ENCODE results near the gene ENTREP1. TPM values are rescaled to one million over a fixed set of nuclear protein-coding genes. Genes with fewer than 3 reads are reported as not detected.

ENTREP1 gene
- total and polyA plus RNA-seq, 4 donors = 0.07 to 0.33 (median 0.12) TPM

DNA sequence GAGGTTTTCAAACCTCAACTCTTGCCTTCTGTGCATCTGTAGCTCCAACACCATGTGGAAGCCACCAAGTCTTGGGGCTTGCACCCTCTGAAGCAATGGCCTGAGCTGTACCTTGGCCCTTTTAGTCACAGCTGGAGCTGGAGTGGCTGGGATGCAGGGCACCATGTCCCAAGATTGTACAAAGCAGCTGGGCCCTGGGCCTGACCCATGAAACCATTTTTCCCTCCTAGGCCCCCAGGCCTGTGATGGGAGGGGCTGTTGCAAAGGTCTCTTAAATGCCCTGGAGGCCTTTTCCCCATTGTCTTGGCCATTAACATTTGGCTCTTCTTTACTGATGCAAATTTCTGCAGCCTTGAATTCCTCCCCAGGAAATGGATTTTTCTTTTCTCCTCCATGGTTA is 11.8 kb upstream of the ENTREP1 start:
- Histone ChIP-seq H3K27ac (ENCODE audit: low read depth in 1 of 2, low read length in 2 of 2) (no peak overlapping the region), H3K36me3 (ENCODE audit: control insufficient read depth in 4 of 4, insufficient read depth in 3 of 4, low read depth in 1 of 4, low read length in 3 of 4) (no peaks in the 10 kb centered on the region), H3K4me3 (ENCODE audit: low read depth in 1 of 3, low read length in 3 of 3) (no peak overlapping the region), H3K9ac (ENCODE audit: low read depth in 1 of 2, low read length in 2 of 2) (no peak overlapping the region), H3K9me3 (ENCODE audit: control insufficient read depth in 4 of 4, low read length in 3 of 4) (peaks cover 0 to 12% (median 3%) of the 10 kb centered on the region in 4 donors), H3K4me1 (ENCODE audit: control insufficient read depth in 4 of 4, insufficient read depth in 4 of 4, low read length in 3 of 4) (no peaks in the 10 kb centered on the region), H3K27me3 (ENCODE audit: control insufficient read depth in 4 of 4, insufficient read depth in 4 of 4, low read length in 3 of 4) (no peaks in the 10 kb centered on the region)
- no peak for DNase-seq (ENCODE audit: low spot score)
- TF ChIP-seq NR2F2 (IDR thresholded peaks at IDR 0.05) (no peak), GABPA (IDR thresholded peaks at IDR 0.05 in 1 of 2, conservative IDR thresholded peaks at IDR 0.05 in 1 of 2) (no peak), JUND (IDR thresholded peaks at IDR 0.05) (no peak), TAF1 (conservative IDR thresholded peaks at IDR 0.05) (no peak), HNF4A (conservative IDR thresholded peaks at IDR 0.05) (no peak), FOXA1 (IDR thresholded peaks at IDR 0.05) (no peak), HNF4G (IDR thresholded peaks at IDR 0.05) (no peak), EGR1 (IDR thresholded peaks at IDR 0.05; ENCODE audit: low read depth in 2 of 2) (no peak), RAD21 (IDR thresholded peaks at IDR 0.05) (no peak), SP1 (IDR thresholded peaks at IDR 0.05) (no peak), RXRA (IDR thresholded peaks at IDR 0.05) (no peak), YY1 (IDR thresholded peaks at IDR 0.05) (no peak), FOXA2 (IDR thresholded peaks at IDR 0.05) (no peak)
- TF ChIP-seq, protein P1, sequence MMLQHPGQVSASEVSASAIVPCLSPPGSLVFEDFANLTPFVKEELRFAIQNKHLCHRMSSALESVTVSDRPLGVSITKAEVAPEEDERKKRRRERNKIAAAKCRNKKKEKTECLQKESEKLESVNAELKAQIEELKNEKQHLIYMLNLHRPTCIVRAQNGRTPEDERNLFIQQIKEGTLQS (IDR thresholded peaks at IDR 0.05) = no peak
- TF ChIP-seq, protein P2, sequence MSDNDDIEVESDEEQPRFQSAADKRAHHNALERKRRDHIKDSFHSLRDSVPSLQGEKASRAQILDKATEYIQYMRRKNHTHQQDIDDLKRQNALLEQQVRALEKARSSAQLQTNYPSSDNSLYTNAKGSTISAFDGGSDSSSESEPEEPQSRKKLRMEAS (IDR thresholded peaks at IDR 0.05) = no peak
- TF ChIP-seq, protein P3, sequence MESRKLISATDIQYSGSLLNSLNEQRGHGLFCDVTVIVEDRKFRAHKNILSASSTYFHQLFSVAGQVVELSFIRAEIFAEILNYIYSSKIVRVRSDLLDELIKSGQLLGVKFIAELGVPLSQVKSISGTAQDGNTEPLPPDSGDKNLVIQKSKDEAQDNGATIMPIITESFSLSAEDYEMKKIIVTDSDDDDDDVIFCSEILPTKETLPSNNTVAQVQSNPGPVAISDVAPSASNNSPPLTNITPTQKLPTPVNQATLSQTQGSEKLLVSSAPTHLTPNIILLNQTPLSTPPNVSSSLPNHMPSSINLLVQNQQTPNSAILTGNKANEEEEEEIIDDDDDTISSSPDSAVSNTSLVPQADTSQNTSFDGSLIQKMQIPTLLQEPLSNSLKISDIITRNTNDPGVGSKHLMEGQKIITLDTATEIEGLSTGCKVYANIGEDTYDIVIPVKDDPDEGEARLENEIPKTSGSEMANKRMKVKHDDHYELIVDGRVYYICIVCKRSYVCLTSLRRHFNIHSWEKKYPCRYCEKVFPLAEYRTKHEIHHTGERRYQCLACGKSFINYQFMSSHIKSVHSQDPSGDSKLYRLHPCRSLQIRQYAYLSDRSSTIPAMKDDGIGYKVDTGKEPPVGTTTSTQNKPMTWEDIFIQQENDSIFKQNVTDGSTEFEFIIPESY (IDR thresholded peaks at IDR 0.05) = no peak
- TF ChIP-seq, protein P4, sequence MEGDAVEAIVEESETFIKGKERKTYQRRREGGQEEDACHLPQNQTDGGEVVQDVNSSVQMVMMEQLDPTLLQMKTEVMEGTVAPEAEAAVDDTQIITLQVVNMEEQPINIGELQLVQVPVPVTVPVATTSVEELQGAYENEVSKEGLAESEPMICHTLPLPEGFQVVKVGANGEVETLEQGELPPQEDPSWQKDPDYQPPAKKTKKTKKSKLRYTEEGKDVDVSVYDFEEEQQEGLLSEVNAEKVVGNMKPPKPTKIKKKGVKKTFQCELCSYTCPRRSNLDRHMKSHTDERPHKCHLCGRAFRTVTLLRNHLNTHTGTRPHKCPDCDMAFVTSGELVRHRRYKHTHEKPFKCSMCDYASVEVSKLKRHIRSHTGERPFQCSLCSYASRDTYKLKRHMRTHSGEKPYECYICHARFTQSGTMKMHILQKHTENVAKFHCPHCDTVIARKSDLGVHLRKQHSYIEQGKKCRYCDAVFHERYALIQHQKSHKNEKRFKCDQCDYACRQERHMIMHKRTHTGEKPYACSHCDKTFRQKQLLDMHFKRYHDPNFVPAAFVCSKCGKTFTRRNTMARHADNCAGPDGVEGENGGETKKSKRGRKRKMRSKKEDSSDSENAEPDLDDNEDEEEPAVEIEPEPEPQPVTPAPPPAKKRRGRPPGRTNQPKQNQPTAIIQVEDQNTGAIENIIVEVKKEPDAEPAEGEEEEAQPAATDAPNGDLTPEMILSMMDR (IDR thresholded peaks at IDR 0.05; ENCODE audit: low read depth, low read length, missing input control) = no peak
- TF ChIP-seq, protein P5, sequence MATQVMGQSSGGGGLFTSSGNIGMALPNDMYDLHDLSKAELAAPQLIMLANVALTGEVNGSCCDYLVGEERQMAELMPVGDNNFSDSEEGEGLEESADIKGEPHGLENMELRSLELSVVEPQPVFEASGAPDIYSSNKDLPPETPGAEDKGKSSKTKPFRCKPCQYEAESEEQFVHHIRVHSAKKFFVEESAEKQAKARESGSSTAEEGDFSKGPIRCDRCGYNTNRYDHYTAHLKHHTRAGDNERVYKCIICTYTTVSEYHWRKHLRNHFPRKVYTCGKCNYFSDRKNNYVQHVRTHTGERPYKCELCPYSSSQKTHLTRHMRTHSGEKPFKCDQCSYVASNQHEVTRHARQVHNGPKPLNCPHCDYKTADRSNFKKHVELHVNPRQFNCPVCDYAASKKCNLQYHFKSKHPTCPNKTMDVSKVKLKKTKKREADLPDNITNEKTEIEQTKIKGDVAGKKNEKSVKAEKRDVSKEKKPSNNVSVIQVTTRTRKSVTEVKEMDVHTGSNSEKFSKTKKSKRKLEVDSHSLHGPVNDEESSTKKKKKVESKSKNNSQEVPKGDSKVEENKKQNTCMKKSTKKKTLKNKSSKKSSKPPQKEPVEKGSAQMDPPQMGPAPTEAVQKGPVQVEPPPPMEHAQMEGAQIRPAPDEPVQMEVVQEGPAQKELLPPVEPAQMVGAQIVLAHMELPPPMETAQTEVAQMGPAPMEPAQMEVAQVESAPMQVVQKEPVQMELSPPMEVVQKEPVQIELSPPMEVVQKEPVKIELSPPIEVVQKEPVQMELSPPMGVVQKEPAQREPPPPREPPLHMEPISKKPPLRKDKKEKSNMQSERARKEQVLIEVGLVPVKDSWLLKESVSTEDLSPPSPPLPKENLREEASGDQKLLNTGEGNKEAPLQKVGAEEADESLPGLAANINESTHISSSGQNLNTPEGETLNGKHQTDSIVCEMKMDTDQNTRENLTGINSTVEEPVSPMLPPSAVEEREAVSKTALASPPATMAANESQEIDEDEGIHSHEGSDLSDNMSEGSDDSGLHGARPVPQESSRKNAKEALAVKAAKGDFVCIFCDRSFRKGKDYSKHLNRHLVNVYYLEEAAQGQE (IDR thresholded peaks at IDR 0.05) = no peak
